Liver (tissue), 9 donors: ENCODE data around the gene PAMR1. TPM values are rescaled to one million over a fixed set of nuclear protein-coding genes. Genes with fewer than 3 reads are reported as not detected.

ENCODE experiments used
- DNase-seq: peaks from one replicate; pipeline ENCODE4 v3.0.0-alpha.2; 2017; ENCODE audit warnings: low spot score
- H3K27ac ChIP-seq, 2 donors: one replicate each; pipeline ENCODE4 v1.7.0; 2013; ENCODE audit warnings: inconsistent platforms in 2 of 2, low read length in 2 of 2, control low read depth in 1 of 2, low read depth in 1 of 2, mild to moderate bottlenecking in 1 of 2
- H3K27me3 ChIP-seq, 4 donors: one replicate each; pipeline versions ENCODE4 v1.6.1 to v1.7.0; 2013; ENCODE audit warnings: low read length in 3 of 4, inconsistent platforms in 1 of 4, mild to moderate bottlenecking in 1 of 4, moderate library complexity in 1 of 4; ENCODE audit not compliant: control insufficient read depth in 4 of 4, insufficient read depth in 4 of 4
- H3K36me3 ChIP-seq, 4 donors: one replicate each; pipeline versions ENCODE4 v1.6.1 to v1.7.0; 2013; ENCODE audit warnings: low read length in 3 of 4, mild to moderate bottlenecking in 3 of 4, low read depth in 1 of 4, moderate library complexity in 1 of 4; ENCODE audit not compliant: control insufficient read depth in 4 of 4, insufficient read depth in 3 of 4
- H3K4me1 ChIP-seq, 4 donors: one replicate each; pipeline versions ENCODE4 v1.6.1 to v1.7.0; 2013; ENCODE audit warnings: low read length in 3 of 4, mild to moderate bottlenecking in 3 of 4, moderate library complexity in 1 of 4; ENCODE audit not compliant: control insufficient read depth in 4 of 4, insufficient read depth in 4 of 4
- H3K4me3 ChIP-seq, 3 donors: one replicate each; pipeline versions ENCODE4 v1.6.1 to v1.7.0; 2013; ENCODE audit warnings: low read length in 3 of 3, control low read depth in 1 of 3, low read depth in 1 of 3, mild to moderate bottlenecking in 1 of 3
- H3K9ac ChIP-seq, 2 donors: one replicate each; pipeline ENCODE4 v1.7.0; 2013; ENCODE audit warnings: low read length in 2 of 2, mild to moderate bottlenecking in 2 of 2, moderate library complexity in 2 of 2, control low read depth in 1 of 2, low read depth in 1 of 2
- H3K9me3 ChIP-seq, 4 donors: one replicate each; pipeline versions ENCODE4 v1.6.1 to v1.7.0; 2013; ENCODE audit warnings: low read length in 3 of 4; ENCODE audit not compliant: control insufficient read depth in 4 of 4
- ATF3 ChIP-seq: IDR thresholded peaks from 2 replicates; pipeline ENCODE4 v1.6.1; 2016; ENCODE audit warnings: antibody characterized with exemption
- CTCF ChIP-seq: fragments of 150-350 bp; IDR thresholded peaks from 2 replicates; pipeline ENCODE4 v1.5.1; 2017; ENCODE audit warnings: improper control_type of control experiment, low read depth, low read length; ENCODE audit not compliant: missing input control
- EGR1 ChIP-seq, 2 donors: IDR thresholded peaks; 2 replicates each; pipeline ENCODE4 v1.6.1; 2016 to 2018; ENCODE audit warnings: antibody characterized with exemption in 2 of 2, low read depth in 2 of 2
- FOXA1 ChIP-seq: IDR thresholded peaks from 2 replicates; pipeline ENCODE4 v1.6.1; 2016; ENCODE audit warnings: antibody characterized with exemption
- FOXA2 ChIP-seq: IDR thresholded peaks from 2 replicates; pipeline ENCODE4 v1.6.1; 2016; ENCODE audit warnings: antibody characterized with exemption
- HNF4G ChIP-seq: IDR thresholded peaks from 2 replicates; pipeline ENCODE4 v1.6.1; 2016; ENCODE audit warnings: antibody characterized with exemption
- JUND ChIP-seq, 2 donors: IDR thresholded peaks; 2 replicates each; pipeline ENCODE4 v1.6.1; 2016; ENCODE audit warnings: antibody characterized with exemption in 2 of 2
- NR2F2 ChIP-seq: IDR thresholded peaks from 2 replicates; pipeline ENCODE4 v1.6.1; 2016; ENCODE audit warnings: antibody characterized with exemption
- RAD21 ChIP-seq, 2 donors: IDR thresholded peaks; 2 replicates each; pipeline ENCODE4 v1.6.1; 2016; ENCODE audit warnings: antibody characterized with exemption in 2 of 2, mild to moderate bottlenecking in 2 of 2
- RXRA ChIP-seq, 2 donors: IDR thresholded peaks; 2 replicates each; pipeline ENCODE4 v1.6.1; 2017 to 2018; ENCODE audit warnings: antibody characterized with exemption in 2 of 2, mild to moderate bottlenecking in 1 of 2
- TAF1 ChIP-seq: conservative IDR thresholded peaks from 2 replicates; pipeline ENCODE4 v1.6.1; 2016; ENCODE audit warnings: antibody characterized with exemption, mild to moderate bottlenecking
- ZBTB33 ChIP-seq: IDR thresholded peaks from 2 replicates; pipeline ENCODE4 v1.6.1; 2016; ENCODE audit warnings: antibody characterized with exemption
- WGBS: extraction: QIAGEN DNeasy Blood & Tissue Kit; methylation state at CpG from one replicate; pipeline ENCODE4 v1.1.7; 2013; 5-methylcytosine and 5-hydroxymethylcytosine counted together
- polyA plus RNA-seq, 2 donors: library from polyadenylated mRNA; stranded (reverse) in 1 of 2; unstranded in 1 of 2; fragments of 200-250 nt in 1 of 2; fragments of >200 nt in 1 of 2; fragmentation: Nextera tagmentation in 1 of 2; extraction: Ambion mirVana in 1 of 2; gene quantifications; one replicate each; pipeline versions ENCODE4 v1.2.1 to v1.2.3, GENCODE V29; 2013 to 2015
- total RNA-seq, 2 donors: library from RNA; depleted of rRNA; stranded (reverse); fragments of >200 nt; gene quantifications; one replicate each; pipeline ENCODE4 v1.2.3, GENCODE V29; 2014
- donor health status: healthy.
- donor health status: healthy.
- donor health status: healthy.
- donor health status: healthy.
- donor health status: healthy.

PAMR1 gene
- total and polyA plus RNA-seq, 4 donors: 2.0 to 5.0 (median 2.8) TPM

- TF ChIP-seq RAD21 (IDR thresholded peaks at IDR 0.05) (no peak), JUND (IDR thresholded peaks at IDR 0.05) (no peak), FOXA1 (no peak), EGR1 (IDR thresholded peaks at IDR 0.05; ENCODE audit: low read depth in 2 of 2) (no peak), ZBTB33 (no peak), RXRA (IDR thresholded peaks at IDR 0.05) (no peak), NR2F2 (no peak), HNF4G (no peak), TAF1 (no peak)
These were observed 30.1 kb upstream of the PAMR1 start (continued) for GRCh38 chr11:35555488-35555887.

- H3K36me3 ChIP-seq: no peaks in the 10 kb centered on the region
- no peaks in the 10 kb centered on the region for H3K9me3 ChIP-seq
- no peak overlapping the region for H3K9ac ChIP-seq
- TF ChIP-seq CTCF (peak; percentile 2), ATF3 (no peak)
- no peak for DNase-seq
- H3K27ac ChIP-seq: no peak overlapping the region
- no peak overlapping the region for H3K4me3 ChIP-seq
- H3K27me3 ChIP-seq: peaks cover 0 to 6% (median 0%) of the 10 kb centered on the region in 4 donors
- WGBS: 50% methylated on average over 5 of the region's 5 CpGs
- no peaks in the 10 kb centered on the region for H3K4me1 ChIP-seq
These were observed 29.3 kb upstream of the PAMR1 start for GRCh38 chr11:35554491-35555437.

GRCh38 chr11:35553831-35554230 lies 28.4 kb upstream of the PAMR1 start:
- Histone ChIP-seq H3K27ac (no peak overlapping the region), H3K36me3 (no peaks in the 10 kb centered on the region), H3K4me3 (no peak overlapping the region), H3K9me3 (no peaks in the 10 kb centered on the region), H3K9ac (no peak overlapping the region), H3K27me3 (peaks cover 0 to 3% (median 1%) of the 10 kb centered on the region in 4 donors), H3K4me1 (no peaks in the 10 kb centered on the region)
- no peak for DNase-seq
- WGBS: 57% methylated on average over 1 of the region's 1 CpG
- TF ChIP-seq NR2F2: peak; percentile 41
- TF ChIP-seq FOXA2: no peak
- TF ChIP-seq RXRA (IDR thresholded peaks at IDR 0.05): peak in 1 of 2 donors; percentile 7
